Sigmoid colon (tissue), 7 donors: ENCODE measurements around the gene BMP5. TPM values are rescaled to one million over a fixed set of nuclear protein-coding genes. Genes with fewer than 3 reads are reported as not detected.

Experiments used
- DNase-seq: peaks from one replicate; pipeline ENCODE4 v3.0.0-alpha.2; 2019
- H3K27ac ChIP-seq, 4 donors: fragments of 200-600 bp; sonication (generic); one replicate each; pipeline ENCODE4 v1.5.1; 2016 to 2019; ENCODE audit warnings: mild to moderate bottlenecking in 1 of 4
- H3K27me3 ChIP-seq, 3 donors: fragments of 200-600 bp; sonication (generic); one replicate each; pipeline ENCODE4 v1.5.1; 2019; ENCODE audit warnings: mild to moderate bottlenecking in 1 of 3
- H3K36me3 ChIP-seq, 4 donors: fragments of 200-600 bp; sonication (generic); one replicate each; pipeline ENCODE4 v1.5.1; 2016 to 2019
- H3K4me1 ChIP-seq, 4 donors: fragments of 200-600 bp; sonication (generic); one replicate each; pipeline ENCODE4 v1.5.1; 2017 to 2019
- H3K4me3 ChIP-seq, 4 donors: fragments of 200-600 bp; sonication (generic); one replicate each; pipeline ENCODE4 v1.5.1; 2017 to 2019; ENCODE audit warnings: mild to moderate bottlenecking in 2 of 4, moderate library complexity in 1 of 4
- H3K9me3 ChIP-seq, 4 donors: fragments of 200-600 bp in 3 of 4; sonication (generic) in 3 of 4; one replicate each; pipeline versions ENCODE4 v1.5.1 to v1.6.1; 2013 to 2019
- CTCF ChIP-seq, 4 experiments: fragments of 450-650 bp in 3 of 4; fragments of 200-600 bp in 1 of 4; IDR thresholded peaks; one replicate each; pipeline ENCODE4 v1.5.1; 2016 to 2019; ENCODE audit warnings: antibody characterized with exemption in 4 of 4, mild to moderate bottlenecking in 3 of 4, moderate library complexity in 2 of 4
- EP300 ChIP-seq, 4 donors: sonication (generic); formaldehyde crosslinking; IDR thresholded peaks; one replicate each; pipeline ENCODE4 v1.6.1; 2017; ENCODE audit warnings: antibody characterized with exemption in 4 of 4
- POLR2A ChIP-seq, 2 donors: fragments of 450-650 bp; IDR thresholded peaks; one replicate each; pipeline ENCODE4 v1.6.1; 2016; ENCODE audit warnings: antibody characterized with exemption in 2 of 2, mild to moderate bottlenecking in 2 of 2, moderate library complexity in 2 of 2
- POLR2AphosphoS5 ChIP-seq, 4 donors: sonication (generic); formaldehyde crosslinking; IDR thresholded peaks; one replicate each; pipeline ENCODE4 v1.6.1; 2017; ENCODE audit warnings: antibody characterized with exemption in 4 of 4
- WGBS, 2 donors: extraction: QIAGEN DNeasy Blood & Tissue Kit; methylation state at CpG; one replicate each; pipeline ENCODE4 v1.1.7; 2013; 5-methylcytosine and 5-hydroxymethylcytosine counted together
- intact Hi-C: fragments of 100-400 bp; cut with DNase I; formaldehyde crosslinking; loops from one replicate; pipeline ENCODE4 v1.15.1; 2023
- polyA plus RNA-seq, 3 donors: library from polyadenylated mRNA; stranded (reverse); fragments of 200-250 nt; gene quantifications; one replicate each; pipeline ENCODE4 v1.2.3, GENCODE V29; 2013
- total RNA-seq, 4 donors: library from RNA; depleted of rRNA; stranded (reverse); fragments of >200 nt; gene quantifications; one replicate each; pipeline ENCODE4 v1.1.0, GENCODE V29; 2016
- donor health status: healthy with polysubstance abuse.
- donor health status: Bipolar disorder and iron deficiency.
- donor health status: healthy.

Gene BMP5
- total and polyA plus RNA-seq, 7 donors = under 0.01 to 2.4 (median 0.76) TPM; not detected in 2

- TF ChIP-seq POLR2A (IDR thresholded peaks at IDR 0.05) (no peak), EP300 (IDR thresholded peaks at IDR 0.05) (no peak), POLR2AphosphoS5 (IDR thresholded peaks at IDR 0.05) (no peak), CTCF (IDR thresholded peaks at IDR 0.05) (no peak)
- intact Hi-C loops = no loop called here
- H3K36me3 ChIP-seq = no peaks in the 10 kb centered on the region
- no peak overlapping the region for H3K27ac ChIP-seq
- peaks cover 0 to 12% (median 6%) of the 10 kb centered on the region in 4 donors for H3K4me1 ChIP-seq
- WGBS, 2 donors = 18 to 36% methylated on average over 5 of the region's 5 CpGs
- no peak overlapping the region for H3K4me3 ChIP-seq
- H3K27me3 ChIP-seq = no peaks in the 10 kb centered on the region
- DNase-seq = no peak
- no peaks in the 10 kb centered on the region for H3K9me3 ChIP-seq
Observed at GRCh38 chr6:55868771-55869479, 6.5 kb downstream of the BMP5 start.

- no peak overlapping the region for H3K4me3 ChIP-seq
- H3K9me3 ChIP-seq = no peaks in the 10 kb centered on the region
- H3K27ac ChIP-seq = no peak overlapping the region
- no peak for DNase-seq
- intact Hi-C loops = no loop called here
- no peaks in the 10 kb centered on the region for H3K27me3 ChIP-seq
- 2 to 40% methylated on average over 1 of the region's 1 CpG for WGBS, 2 donors
- H3K4me1 ChIP-seq = peaks cover 0 to 12% (median 6%) of the 10 kb centered on the region in 4 donors
- TF ChIP-seq POLR2AphosphoS5 (IDR thresholded peaks at IDR 0.05) (no peak), POLR2A (IDR thresholded peaks at IDR 0.05) (no peak), EP300 (IDR thresholded peaks at IDR 0.05) (no peak), CTCF (IDR thresholded peaks at IDR 0.05) (no peak)
- H3K36me3 ChIP-seq = no peaks in the 10 kb centered on the region
Observed at GRCh38 chr6:55868176-55868575, 7.2 kb downstream of the BMP5 start.

GRCh38 chr6:55866128-55866527 is 9.3 kb downstream of the BMP5 start:
- DNase-seq = no peak
- no peaks in the 10 kb centered on the region for H3K9me3 ChIP-seq
- H3K27ac ChIP-seq = no peak overlapping the region
- 69 to 82% methylated on average over 2 of the region's 2 CpGs for WGBS, 2 donors
- H3K27me3 ChIP-seq = no peaks in the 10 kb centered on the region
- no peaks in the 10 kb centered on the region for H3K36me3 ChIP-seq
- H3K4me3 ChIP-seq = no peak overlapping the region
- H3K4me1 ChIP-seq = peaks cover 0 to 12% (median 6%) of the 10 kb centered on the region in 4 donors
- no peak for TF ChIP-seq CTCF (IDR thresholded peaks at IDR 0.05)
- TF ChIP-seq POLR2A (IDR thresholded peaks at IDR 0.05) = no peak
- no peak for TF ChIP-seq POLR2AphosphoS5 (IDR thresholded peaks at IDR 0.05)
- TF ChIP-seq EP300 (IDR thresholded peaks at IDR 0.05) = no peak
- intact Hi-C loops = no loop called here

- intact Hi-C loops = no loop called here
- 71 to 84% methylated on average over 7 of the region's 7 CpGs for WGBS, 2 donors
Observed at GRCh38 chr6:55853008-55854001, 22.1 kb downstream of the BMP5 start.

More at GRCh38 chr6:55853008-55854001, 22.1 kb downstream of the BMP5 start:
- Histone ChIP-seq H3K4me3 (no peak overlapping the region), H3K9me3 (no peaks in the 10 kb centered on the region), H3K27me3 (no peaks in the 10 kb centered on the region), H3K4me1 (peaks cover 0 to 15% (median 0%) of the 10 kb centered on the region in 4 donors), H3K27ac (no peak overlapping the region), H3K36me3 (no peaks in the 10 kb centered on the region)
- DNase-seq = no peak
- no peak for TF ChIP-seq POLR2AphosphoS5 (IDR thresholded peaks at IDR 0.05)
- TF ChIP-seq CTCF (IDR thresholded peaks at IDR 0.05) = no peak
- TF ChIP-seq EP300 (IDR thresholded peaks at IDR 0.05) = no peak
- TF ChIP-seq POLR2A (IDR thresholded peaks at IDR 0.05) = no peak
